ENCODE results near the gene IBTK. TPM values are rescaled to one million over a fixed set of nuclear protein-coding genes. Genes with fewer than 3 reads are reported as not detected.
"Not testable (repeated sequence)": the region's sequence is repeated elsewhere in the genome, so short reads cannot be mapped to it uniquely, and the experiment has no call there.

Gene IBTK
- total RNA-seq, 2 donors from 2014 or later: 19.0 to 26.5 TPM

DNA sequence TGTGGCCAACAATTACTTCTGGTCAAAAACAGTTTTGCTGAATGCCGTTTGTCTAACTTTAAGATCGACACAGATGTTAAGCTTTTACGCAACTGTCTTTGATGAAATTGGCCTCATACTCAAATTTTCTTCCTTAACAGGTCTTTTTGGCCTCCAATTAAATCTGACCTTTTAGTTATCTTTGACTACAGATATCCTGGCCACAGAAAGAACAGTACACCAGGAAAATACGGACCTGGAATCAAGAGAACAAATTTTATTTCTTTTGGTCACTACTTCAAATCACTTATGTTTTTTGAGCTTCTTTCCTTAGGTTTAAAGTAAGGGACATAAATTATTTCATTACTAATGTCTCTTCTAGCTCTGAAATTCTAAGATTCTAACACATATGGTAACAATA, 49.8 kb downstream of the IBTK start:
- WGBS: 76% methylated on average over 4 of the region's 4 CpGs
- no peaks in the 10 kb centered on the region for H3K36me3 ChIP-seq
- no peak overlapping the region for H3K4me3 ChIP-seq
- H3K27ac ChIP-seq: no peak overlapping the region
- H3K9me3 ChIP-seq: no peaks in the 10 kb centered on the region
- no peak for TF ChIP-seq POLR2AphosphoS5 (IDR thresholded peaks at IDR 0.05)
- TF ChIP-seq POLR2A (IDR thresholded peaks at IDR 0.05): no peak
- TF ChIP-seq, protein P1, sequence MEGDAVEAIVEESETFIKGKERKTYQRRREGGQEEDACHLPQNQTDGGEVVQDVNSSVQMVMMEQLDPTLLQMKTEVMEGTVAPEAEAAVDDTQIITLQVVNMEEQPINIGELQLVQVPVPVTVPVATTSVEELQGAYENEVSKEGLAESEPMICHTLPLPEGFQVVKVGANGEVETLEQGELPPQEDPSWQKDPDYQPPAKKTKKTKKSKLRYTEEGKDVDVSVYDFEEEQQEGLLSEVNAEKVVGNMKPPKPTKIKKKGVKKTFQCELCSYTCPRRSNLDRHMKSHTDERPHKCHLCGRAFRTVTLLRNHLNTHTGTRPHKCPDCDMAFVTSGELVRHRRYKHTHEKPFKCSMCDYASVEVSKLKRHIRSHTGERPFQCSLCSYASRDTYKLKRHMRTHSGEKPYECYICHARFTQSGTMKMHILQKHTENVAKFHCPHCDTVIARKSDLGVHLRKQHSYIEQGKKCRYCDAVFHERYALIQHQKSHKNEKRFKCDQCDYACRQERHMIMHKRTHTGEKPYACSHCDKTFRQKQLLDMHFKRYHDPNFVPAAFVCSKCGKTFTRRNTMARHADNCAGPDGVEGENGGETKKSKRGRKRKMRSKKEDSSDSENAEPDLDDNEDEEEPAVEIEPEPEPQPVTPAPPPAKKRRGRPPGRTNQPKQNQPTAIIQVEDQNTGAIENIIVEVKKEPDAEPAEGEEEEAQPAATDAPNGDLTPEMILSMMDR (IDR thresholded peaks at IDR 0.05): no peak
- no peaks in the 10 kb centered on the region for H3K27me3 ChIP-seq (replicated peaks; ENCODE audit: insufficient read depth)
- intact Hi-C loops (cut with DNase I): no loop called here
- DNase-seq (ENCODE audit: low spot score): no peak
- no peaks in the 10 kb centered on the region for H3K4me1 ChIP-seq (replicated peaks)

DNA sequence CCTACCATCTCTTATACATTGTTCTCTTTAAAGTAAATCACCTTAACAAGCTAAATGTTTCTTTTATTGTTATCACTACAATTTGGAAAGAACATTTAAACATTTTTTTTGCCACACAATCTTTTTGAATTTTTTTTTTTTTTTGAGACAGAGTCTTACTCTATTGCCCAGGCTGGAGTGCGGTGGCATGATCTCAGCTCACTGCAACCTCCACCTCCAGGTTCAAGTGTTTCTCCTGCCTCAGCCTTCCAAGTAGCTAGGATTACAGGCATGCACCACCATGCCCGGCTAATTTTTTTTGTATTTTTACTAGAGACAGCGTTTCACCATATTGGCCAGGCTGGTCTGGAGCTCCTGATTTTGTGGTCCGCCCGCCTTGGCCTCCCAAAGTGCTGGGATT, 50.3 kb downstream of the IBTK start:
- DNase-seq (ENCODE audit: low spot score); H3K27ac ChIP-seq; H3K4me3 ChIP-seq; H3K9me3 ChIP-seq; intact Hi-C loops (cut with DNase I); H3K36me3 ChIP-seq; H3K27me3 ChIP-seq (replicated peaks; ENCODE audit: insufficient read depth); H3K4me1 ChIP-seq (replicated peaks): not testable (repeated sequence)
- WGBS: 81% methylated on average over 5 of the region's 5 CpGs

DNA sequence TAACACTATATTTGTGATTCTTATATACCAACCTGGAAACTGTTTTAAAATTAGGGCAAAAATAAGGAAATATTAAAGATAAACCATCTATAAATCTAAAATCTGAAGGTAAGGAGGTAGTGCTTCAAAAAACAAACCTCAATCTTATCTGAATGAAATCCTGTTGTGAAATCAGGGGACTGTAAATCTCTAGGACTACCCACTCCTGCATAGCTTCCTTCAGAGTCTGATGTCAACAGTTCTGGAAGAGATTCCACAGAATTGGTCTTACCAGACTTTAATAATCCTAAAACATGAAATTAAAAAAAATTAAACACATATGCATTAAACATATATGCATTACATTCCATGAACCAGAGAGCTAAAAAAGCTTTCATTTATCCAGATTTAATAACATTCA, 51.4 kb downstream of the IBTK start:
- H3K36me3 ChIP-seq: peaks cover 0 to 6% of the 10 kb centered on the region in 2 donors
- no peaks in the 10 kb centered on the region for H3K4me1 ChIP-seq (replicated peaks)
- DNase-seq (ENCODE audit: low spot score): no peak
- H3K4me3 ChIP-seq: no peak overlapping the region
- TF ChIP-seq, protein P1 (IDR thresholded peaks at IDR 0.05): no peak
- no peak for TF ChIP-seq POLR2AphosphoS5 (IDR thresholded peaks at IDR 0.05)
- TF ChIP-seq POLR2A (IDR thresholded peaks at IDR 0.05): no peak
- no peaks in the 10 kb centered on the region for H3K9me3 ChIP-seq
- no peaks in the 10 kb centered on the region for H3K27me3 ChIP-seq (replicated peaks; ENCODE audit: insufficient read depth)
- H3K27ac ChIP-seq: no peak overlapping the region
- intact Hi-C loops (cut with DNase I): no loop called here

DNA sequence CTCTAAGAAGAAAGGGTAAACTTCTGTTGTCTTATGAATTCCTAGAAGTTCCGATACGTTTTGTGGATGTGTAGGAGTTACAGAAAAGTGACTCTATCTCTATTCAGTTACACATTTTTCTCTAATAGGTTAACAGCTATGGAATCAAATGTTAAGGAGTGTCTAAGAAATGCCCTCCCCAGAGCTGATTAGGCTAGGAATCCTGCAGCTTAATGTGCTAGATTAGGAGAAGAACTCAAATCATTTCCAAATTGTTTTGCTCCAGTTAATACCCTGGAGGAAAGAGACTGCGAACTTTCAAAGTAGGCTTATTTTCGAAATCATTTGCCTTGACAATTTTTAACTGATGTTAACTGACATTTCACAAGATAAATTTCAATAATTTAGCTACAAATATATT, 51.9 kb downstream of the IBTK start:
- peaks cover 0 to 7% of the 10 kb centered on the region in 2 donors for H3K36me3 ChIP-seq
- H3K27me3 ChIP-seq (replicated peaks; ENCODE audit: insufficient read depth): no peaks in the 10 kb centered on the region
- no peaks in the 10 kb centered on the region for H3K9me3 ChIP-seq
- intact Hi-C loops (cut with DNase I): no loop called here
- H3K27ac ChIP-seq: no peak overlapping the region
- DNase-seq (ENCODE audit: low spot score): no peak
- TF ChIP-seq POLR2AphosphoS5 (IDR thresholded peaks at IDR 0.05): no peak
- no peak for TF ChIP-seq POLR2A (IDR thresholded peaks at IDR 0.05)
- TF ChIP-seq, protein P1 (IDR thresholded peaks at IDR 0.05): no peak
- WGBS: 94% methylated on average over 4 of the region's 4 CpGs
- no peaks in the 10 kb centered on the region for H3K4me1 ChIP-seq (replicated peaks)
- H3K4me3 ChIP-seq: no peak overlapping the region

DNA sequence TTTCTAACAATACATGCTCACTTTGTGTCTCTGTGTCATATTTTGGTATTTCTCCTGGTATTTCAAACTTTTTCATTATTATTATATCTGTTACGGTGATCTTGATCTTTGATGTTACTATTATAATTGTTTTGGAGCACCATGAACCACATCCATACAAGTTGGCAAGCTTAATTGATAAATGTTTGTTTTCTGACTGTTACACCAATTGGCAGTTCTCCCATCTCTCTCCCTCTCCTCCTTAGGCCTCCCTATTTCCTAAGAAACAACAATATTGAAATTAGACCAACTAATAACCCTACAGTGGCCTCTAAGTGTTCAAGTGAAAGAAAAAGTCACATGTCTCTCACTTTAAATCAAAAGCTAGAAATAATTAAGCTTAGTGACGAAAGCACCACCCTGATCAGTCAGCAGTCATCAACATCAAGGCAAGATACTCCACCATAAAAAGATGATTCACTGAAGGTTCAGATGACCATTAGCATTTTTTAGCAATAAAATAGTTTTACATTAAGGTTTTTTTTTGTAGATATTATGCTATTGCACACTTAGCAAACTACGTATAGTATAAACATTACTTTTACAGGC, 61.5 kb downstream of the IBTK start:
- H3K36me3 ChIP-seq: peaks cover 0 to under 1% of the 10 kb centered on the region in 2 donors
- H3K27me3 ChIP-seq (replicated peaks; ENCODE audit: insufficient read depth): no peaks in the 10 kb centered on the region
- no peak overlapping the region for H3K27ac ChIP-seq
- intact Hi-C loops (cut with DNase I): no loop called here
- H3K4me1 ChIP-seq (replicated peaks): no peaks in the 10 kb centered on the region
- WGBS: 69% methylated on average over 3 of the region's 3 CpGs
- DNase-seq (ENCODE audit: low spot score): no peak
- no peak for TF ChIP-seq POLR2AphosphoS5 (IDR thresholded peaks at IDR 0.05)
- no peak for TF ChIP-seq POLR2A (IDR thresholded peaks at IDR 0.05)
- TF ChIP-seq, protein P1 (IDR thresholded peaks at IDR 0.05): no peak
- no peaks in the 10 kb centered on the region for H3K9me3 ChIP-seq
- H3K4me3 ChIP-seq: no peak overlapping the region

All from prostate gland (tissue), 2 donors.